ENCODE measurements around the gene FBRSL1.

The FBRSL1 gene

DNA sequence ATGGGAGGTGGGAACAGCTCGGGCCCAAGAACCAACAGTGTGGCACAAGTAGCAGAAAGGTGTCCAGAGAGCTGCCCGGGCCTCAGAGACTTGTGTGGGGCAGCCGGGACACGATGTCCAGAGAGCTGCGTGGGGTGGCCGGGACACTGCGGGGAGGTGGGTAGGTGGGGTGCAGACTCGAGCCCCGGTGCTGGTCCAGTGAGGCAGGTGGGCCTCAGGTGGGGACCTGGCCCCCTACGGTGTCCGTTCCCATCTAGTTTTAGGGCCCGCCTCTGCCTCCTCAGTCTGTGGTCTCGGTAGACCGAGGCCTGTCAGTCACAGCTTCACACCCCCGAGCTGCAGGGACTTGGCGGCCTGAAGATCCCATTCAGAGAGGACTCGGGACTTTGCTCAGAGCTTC, 6.3 kb upstream of the FBRSL1 start:
- DNase-seq (ENCODE audit: low spot score), result no peak

DNA sequence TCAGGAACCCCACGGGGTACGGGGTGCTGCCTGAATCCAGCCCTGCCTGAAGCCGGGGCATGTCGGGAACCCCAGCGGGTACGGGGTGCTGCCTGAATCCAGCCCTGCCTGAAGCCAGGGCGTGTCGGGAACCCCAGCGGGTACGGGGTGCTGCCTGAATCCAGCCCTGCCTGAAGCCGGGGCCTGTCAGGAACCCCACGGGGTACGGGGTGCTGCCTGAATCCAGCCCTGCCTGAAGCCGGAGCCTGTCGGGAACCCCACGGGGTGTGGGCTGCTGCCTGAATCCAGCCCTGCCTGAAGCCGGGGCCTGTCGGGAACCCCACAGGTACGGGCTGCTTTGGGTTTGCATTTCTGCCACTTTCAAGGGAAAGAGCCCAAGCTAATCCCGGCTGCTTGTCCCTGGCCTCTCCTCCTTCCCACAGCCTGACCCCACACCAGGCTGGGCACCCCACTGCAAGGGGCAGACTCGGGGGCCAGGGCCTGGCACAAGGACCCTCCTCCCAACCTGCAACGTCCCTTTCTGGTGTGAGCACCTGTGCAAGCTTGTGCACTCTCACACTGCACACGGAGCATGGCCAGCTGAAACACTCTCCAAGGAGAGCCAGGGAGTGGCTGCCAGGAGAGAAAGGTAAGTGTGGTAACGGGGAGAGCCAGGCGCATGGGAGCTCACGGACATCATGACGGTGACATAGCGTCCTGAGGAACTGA, 5.6 kb upstream of the FBRSL1 start:
- DNase-seq (ENCODE audit: low spot score), result no peak

DNA sequence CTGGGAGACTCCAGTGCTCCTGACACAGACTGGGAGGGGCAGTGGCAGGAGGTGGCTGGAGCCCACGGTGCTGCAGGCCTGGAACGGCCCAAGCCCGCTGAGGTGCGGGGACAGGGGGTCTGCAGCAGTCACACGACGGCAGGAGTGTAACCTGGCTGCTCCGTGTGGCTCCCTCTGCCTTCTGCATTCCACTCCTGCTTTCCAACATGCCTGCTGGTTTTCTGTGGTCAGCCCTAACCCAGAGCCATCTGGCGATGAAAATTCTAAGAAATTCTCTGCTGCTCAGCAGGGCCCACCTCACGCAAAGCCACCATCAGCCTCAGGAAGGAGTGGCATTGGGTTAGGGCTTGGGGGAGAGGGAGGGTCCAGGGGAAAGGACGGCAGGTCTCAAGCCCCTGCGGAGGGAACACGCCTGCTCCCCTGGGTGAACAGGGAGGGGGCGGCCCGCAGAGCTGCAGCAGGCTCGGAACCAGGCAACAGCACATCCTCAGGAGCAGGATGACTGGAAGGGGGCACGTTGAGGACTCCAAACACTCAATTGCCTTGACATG, 5.0 kb upstream of the FBRSL1 start:
- no peak for DNase-seq (ENCODE audit: low spot score)

DNA sequence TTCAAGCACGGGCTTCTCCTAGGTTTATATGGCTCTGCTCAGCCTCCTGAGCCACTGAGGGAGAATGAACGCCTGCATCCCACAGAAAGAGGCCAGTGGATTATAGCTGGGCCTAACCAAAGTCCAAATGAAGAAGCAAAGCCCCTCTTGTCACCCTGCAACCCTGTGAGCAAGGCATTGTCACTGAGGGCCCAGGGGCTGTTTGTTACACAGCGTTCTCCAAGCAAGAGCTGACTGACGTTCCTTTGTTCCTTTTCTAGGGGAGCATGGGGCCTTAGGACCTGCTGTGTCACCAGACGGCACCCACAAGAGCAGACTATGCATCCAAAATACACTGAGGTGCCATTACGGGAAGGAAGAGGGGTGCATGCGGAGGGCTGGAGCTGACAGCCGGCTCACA, 4.3 kb upstream of the FBRSL1 start:
- DNase-seq (ENCODE audit: low spot score), result no peak

DNA sequence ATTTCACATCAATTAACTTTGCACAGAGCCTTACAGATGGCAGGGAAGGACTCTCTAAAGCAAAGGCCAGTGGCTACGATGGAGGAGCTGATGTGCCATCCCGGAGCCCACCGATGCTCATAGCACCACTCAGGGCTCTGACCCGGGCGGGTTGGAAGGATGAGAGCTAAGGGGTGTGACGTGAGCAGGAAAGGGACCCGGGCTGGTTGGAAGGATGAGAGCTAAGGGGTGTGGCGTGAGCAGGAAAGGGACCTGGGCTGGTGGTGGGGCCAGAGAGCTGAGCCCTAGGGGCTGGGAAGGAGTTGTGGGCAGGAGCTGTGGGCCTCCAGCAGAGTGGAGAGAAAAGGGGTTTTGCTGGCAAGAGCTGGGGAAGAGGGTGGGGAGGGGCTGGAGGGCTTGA, 3.8 kb upstream of the FBRSL1 start:
- no peak for DNase-seq (ENCODE audit: low spot score)

DNA sequence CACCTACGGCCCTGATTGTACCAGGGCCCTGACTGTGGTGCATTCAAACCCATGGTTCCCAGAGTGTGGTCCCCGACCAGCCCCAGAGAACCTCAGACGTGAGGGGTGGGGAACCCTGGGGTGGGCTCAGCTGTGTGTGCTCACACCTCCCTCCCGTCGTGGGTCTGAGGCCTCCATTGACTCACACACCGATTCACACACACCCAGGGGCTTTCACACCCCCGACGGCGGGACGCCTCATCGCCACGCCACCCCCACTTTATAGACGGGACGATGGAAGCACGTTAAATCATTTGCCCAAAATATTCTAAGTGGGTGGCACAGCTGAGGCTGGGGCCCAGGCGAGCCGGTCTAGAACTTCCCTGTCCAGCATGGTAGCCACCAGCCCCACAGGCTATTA, 3.4 kb upstream of the FBRSL1 start:
- no peak for DNase-seq (ENCODE audit: low spot score)

DNA sequence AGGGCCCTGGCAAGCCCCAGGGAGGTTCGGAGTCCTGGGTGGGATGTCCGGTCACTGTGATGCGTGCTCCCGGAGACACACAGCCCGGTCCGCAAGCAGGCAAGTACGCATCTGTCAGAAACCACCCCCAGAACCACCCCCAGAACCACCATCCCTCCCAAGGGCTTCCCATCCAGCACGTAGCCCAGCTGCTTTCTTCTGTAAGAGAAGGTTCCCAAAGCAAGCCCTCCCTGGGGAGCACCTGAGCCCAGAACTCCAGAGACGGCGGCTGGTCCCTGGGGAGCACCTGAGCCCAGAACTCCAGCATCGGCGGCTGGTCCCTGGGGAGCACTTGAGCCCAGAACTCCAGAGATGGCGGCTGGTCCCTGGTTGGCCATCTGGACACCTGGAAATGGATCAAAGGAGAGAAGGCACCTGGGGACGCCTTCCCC, 2.6 kb upstream of the FBRSL1 start:
- no peak for DNase-seq (ENCODE audit: low spot score)

DNA sequence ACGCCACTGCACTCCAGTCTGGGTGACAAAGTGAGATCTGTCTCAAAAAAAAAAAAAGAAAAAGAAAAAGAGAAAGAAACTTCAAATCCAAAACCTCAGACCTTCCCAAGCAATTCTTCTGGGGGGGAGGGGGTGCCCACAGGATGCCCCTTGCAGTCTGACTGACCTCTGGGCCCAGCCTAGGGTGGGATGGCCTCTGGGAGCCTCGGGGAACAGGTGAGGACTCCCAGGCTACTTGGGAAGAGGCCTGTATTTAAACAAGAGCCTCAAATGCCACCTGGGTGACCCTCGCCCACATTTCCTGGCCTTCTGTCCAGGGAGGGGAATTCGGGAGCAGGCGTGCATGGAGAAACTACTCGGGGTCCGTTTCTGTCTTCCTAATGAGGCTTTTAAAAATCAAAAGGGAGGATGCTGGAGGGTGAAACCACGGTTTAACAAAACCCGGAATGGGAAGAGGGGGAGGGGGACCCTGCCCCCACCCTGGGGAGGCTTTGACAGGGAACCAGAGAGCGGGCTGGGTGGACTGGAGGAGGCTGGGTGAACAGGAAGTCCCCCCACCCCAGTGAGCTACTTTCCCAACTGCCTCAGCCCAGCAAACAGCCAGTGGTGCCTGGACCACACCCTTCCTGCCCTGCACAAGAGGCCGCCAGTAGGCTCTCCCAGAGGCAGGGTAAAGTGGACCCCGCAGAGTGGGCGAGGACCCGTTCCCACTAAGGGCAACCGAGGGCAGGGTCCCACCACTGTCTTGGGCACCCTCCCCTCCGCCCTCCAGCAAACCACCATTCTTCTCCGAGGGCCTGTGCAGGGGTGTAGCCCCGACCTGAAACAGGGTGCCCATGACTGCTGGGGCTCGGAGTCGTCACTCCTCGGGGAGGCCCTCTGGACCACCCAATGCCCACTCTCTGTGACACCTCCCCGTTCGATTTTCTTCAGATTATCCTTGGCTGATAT, 1.5 kb upstream of the FBRSL1 start:
- no peak for DNase-seq (ENCODE audit: low spot score)

DNA sequence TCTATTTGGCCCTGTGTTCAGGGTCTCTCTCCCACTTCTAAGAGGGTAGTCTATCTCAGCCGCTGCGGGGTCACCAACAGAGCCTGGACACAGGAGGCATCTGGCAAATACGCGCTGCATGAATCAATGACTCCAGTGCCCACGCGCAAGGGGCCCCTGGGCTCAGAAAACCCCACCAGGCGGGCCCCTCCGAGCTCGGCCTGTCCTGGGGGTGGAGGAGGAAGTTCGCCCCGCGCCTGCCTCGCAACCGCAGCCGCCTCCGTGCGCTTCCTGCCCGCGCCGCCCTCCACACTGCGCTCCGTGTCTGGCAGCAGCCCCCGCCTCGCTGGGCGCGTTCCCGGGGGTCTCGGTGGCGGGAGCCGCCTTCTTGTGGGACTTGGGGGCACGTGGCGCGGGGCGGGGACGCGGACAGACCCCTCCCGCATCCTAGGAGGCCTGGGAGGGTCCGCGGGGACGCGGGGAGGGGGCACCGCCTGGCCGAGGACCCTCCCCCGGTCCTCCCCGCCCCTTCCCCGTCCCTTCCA, 811 bp upstream of the FBRSL1 start:
- no peak for DNase-seq (ENCODE audit: low spot score)

DNA sequence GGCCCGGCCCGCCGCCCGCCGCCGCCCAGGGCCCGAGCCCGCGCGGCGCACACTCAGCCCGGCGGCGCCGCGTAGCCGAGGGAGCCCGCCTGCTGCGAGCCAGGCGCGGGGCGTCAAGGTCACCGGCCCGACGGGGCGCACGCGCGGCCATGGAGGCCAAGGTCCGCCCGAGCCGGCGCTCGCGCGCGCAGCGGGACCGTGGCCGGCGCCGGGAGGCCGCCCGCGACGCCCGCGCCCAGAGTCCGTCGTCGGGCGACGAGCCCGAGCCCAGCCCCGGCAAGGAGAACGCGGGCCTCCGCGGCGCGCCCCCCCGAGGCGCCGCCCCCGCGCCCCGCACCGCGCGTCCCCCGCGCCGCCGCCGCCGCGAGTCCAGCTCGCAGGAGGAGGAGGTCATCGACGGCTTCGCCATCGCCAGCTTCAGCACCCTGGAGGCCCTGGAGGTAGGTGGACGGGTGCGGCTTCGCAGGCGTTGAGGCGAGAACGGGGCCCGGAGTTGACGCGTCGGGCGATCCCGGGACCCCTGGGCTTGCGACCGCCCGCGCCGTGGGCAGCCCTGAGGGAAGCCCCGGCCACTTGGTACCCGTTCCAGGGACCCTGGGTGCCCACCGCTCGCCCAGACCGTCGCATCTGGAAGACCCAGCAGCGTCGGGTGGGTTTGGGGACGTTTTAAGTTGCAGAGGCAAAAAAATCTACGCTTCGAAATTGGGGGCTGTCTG, 629 bp downstream of the FBRSL1 start:
- DNase-seq (ENCODE audit: low spot score), result peak; percentile 65

DNA sequence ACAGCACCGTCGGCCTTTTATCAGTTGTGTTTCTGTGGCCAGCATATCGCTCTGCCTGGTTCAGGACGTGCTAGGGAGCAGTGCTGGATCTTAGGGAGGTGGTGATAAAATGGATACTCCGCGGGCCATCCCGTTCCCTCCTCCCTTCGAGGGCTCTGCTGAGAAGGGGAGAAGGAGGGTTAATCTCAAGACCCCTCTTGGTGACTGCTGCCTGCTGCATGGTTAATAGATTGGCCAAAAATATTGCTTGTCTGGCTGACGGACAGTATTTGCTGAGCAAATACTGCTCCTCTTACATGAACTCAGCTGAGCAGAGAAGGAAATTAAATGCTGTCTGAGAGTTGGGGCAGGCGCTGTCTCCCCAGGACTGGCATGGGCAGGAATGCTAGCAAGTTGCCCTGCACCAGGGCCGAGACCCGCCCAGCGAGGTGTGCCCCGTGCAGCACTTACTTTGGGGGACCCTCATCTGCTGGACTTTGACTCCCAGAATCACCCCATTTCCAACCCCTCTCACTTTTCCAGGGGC, 1.2 kb downstream of the FBRSL1 start:
- DNase-seq (ENCODE audit: low spot score), result peak; percentile 42

DNA sequence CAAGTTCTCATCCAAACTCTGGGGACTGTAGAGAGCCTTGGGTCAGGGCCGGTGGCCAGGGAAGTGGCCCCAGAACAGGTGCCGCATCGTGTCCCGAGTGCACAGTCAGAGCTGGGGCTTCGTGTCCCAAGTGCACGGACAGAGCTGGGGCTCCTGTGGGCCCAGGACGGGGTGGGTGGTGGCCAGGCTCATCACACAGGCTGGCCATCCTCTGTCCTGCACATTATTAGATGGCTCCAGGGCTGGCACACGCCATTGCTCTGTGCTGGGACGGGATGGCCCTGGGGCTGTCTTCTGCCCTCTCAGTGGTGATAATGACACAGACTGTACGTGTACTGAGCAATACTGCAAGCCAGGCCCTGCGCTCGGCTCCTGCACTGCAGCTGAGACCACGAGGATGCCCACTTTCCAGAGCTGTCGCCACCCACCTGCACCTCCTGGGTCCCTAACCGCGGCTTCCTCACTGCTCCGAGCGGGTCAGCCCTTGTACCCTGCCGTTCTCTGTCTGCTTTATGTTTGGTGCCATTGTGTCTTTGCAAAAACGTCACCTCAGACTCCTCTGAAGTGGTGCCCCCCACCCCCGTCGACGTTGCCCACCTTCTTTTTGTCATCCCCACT, 1.9 kb downstream of the FBRSL1 start:
- DNase-seq (ENCODE audit: low spot score), result no peak

DNA sequence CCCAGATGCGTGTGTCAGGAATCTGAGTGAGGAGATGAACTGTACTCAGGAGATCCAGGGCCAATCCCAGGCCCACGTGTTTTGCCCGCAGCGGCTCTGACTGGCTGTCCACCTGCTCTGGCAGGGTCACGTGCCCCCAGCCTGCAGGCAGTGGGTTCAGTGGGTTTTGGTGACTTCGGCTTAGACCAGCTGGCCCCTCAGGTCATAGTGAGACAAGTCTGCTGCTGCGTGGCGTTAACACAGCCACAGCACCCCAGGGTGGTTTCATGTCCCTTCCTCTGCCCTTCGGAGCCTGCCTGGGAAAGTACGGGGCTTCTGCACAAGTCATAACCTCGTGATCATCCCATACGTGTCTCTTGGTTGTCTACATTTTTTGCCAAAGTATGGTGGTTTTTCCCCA, 2.6 kb downstream of the FBRSL1 start:
- no peak for DNase-seq (ENCODE audit: low spot score)

DNA sequence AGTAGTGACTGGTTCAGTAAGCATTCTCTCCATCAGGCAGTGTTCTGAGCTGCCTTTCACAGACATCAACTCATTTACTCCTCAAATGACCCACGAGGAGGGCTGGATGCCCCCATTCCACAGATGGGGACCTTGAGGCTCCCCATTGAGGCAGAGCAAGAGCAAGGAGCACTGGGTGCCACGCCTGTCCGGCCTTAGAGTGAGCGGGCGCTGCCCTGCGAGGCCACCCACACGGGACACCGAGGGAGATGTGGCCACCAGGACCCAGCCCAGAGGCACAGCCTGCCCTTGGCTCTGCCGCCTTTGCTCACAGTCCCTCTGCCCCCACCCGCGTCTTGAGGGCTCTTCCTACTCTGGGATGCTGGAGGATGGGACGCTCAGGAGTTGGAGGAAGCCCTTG, 3.0 kb downstream of the FBRSL1 start:
- no peak for DNase-seq (ENCODE audit: low spot score)

DNA sequence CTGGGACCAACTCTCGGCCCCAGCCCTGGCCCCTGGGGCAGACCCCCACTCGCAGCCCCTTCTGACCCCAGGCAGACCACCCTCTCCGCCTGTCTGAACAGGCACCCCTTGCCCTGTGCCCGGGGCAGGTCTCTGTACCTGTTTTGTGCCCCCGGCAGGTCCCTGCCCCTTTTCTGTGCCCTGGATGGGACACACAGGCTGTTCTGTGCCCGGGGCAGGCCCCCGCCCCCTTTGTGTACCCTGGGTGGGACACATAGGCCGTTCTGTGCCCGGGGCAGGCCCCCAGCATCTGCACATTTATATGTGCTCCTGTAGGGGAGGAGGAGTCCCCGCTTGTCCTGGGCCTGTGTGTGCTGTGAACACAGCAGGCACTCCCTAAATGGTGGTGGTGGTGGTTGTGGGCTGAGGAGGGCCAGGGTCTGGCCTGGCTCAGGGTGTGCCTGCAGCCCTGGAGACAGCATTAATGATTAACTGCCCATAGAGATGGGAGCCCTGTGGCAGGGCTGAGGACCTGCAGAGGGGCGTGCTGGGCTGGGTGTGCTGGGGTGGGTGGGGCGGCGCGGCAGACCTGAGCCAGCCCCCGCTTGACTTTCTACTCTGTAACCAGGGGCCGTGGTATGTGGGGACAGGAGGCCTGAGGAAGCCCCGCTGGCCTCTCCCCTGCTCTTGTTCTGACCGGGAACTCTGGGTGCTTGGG, 3.7 kb downstream of the FBRSL1 start:
- no peak for DNase-seq (ENCODE audit: low spot score)

DNA sequence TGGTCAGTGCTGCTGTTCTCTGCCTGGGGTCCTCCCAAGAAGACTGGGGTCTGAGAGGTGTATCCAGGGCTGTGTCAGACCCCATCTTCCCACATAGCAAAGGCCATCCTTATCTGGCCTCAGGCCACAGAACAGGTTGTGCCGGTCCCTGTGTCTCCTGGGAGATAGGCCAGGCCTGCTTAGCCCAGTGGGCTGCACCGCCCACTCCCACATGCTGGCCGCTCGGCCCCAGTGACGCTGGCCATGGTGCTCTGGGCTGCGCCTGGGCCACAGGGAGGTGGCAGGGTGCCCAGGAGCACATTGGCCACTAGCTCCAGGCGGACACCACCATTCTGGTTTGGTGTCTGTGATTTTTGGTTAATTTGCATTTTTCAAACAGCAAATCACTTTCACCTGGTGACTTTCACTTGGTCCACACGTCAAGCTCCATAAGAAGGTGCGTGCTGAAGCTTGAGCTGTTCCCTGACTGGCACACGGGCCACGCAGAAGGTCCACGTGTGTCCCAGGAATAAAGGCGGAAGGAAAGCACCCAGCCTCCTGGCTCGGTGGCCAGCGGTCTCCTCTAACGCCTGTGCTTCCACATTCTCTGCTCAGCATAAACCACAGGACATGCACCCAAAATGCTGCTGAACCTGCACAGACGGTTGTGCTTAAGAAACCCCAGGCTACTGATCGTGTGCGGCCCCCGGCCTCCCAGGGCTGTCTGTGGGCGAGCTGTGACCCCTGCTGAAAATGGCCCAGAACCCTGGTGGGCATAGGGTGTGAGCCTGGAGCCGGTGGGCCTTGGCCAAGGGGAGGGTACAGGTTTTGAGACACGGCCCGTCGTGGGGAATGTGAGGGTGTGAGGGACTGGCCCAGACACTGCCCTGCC, 4.6 kb downstream of the FBRSL1 start:
- no peak for DNase-seq (ENCODE audit: low spot score)

DNA sequence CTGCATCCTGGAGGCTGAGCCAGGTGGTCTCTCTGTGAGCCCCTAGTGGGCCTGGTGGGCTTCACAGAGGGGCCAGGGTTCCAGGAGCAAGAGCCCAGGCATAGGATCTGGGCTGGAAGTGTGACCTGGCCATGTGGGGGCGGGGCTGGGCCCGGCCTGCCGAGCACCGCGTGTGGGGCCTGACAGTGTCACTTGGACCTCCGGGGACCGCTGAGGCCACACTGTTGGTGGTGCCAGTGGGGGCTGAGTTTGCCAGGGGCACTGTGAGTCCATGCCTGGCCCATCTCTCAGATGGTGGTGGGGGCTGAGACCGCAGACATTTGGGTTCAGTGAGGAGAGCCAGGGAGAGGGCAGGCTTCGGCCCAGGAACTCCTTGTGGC, 5.2 kb downstream of the FBRSL1 start:
- DNase-seq (ENCODE audit: low spot score), result no peak

DNA sequence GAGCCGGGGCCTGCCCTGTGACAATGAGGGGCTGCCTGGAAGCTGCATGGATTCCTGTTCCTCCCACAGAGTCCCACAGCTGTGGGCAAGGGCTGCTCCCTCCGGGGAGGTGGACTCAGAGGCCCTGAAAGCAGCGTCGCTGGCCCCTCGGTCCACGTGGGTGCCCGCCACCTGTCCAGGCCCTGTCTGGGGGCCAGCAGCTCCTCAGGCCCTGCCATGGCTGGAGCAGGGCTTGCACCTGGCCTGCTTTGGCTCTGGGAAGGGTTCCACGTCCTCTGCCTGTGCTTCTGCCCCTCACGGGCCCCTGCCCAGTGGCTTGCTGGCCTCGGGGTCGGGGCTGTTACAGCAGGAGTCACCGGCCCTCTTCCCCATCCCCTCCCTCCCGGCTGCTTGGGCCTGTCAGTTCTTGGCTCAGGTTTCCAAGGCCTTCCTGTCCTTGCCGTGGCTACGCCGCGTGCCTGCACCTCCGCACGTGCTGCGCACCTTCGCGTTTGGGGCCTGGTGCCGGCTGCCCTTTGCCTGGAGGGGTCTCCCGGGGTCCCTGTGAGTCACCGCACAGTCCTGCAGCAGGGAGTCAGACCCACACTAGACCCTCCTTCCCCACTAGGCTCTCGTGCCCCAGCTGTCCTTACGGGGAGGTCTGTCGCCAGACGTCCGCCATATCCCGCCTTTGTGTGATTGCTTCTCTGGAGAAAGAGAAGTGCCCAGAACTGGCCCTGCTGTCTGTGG, 5.8 kb downstream of the FBRSL1 start:
- DNase-seq (ENCODE audit: low spot score), result no peak

DNA sequence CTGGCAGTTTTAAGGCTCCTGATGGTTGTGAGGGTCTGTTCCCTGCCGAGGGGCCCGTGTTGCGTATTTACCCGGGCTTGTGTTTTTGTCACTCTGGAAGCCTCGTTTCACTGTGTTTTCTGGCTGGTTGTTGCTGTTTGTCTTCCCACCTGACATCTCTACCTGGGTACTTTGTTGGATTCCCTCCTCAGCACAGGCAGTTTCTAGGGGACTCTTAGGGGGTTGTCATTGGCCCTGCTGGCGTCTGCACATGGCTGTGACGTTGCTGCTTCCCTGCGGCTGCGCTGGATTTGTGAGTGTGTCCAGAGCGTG, 6.4 kb downstream of the FBRSL1 start:
- no peak for DNase-seq (ENCODE audit: low spot score)
